ENCODE data around the gene CADPS. TPM values are rescaled to one million over a fixed set of nuclear protein-coding genes. Genes with fewer than 3 reads are reported as not detected.

The CADPS gene
- total RNA-seq, 4 donors from 2014 or later, result 0.09 to 4.4 (median 1.6) TPM; not detected in 1

DNA sequence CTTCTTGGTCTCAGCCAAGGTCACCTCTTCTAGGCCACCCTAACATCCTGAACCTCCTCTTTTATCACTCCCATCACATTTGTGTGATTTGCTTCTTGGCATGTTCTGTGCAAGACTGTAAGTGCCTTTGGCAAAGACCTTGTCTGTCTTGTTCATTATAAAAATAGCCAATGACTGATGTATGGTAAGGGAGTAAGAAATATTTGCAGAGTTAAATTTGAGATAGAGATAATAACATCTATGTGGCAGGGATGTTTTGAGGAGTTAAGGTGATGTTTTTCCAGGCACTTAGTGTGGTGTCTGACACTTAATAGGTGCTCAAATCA, 202.3 kb downstream of the CADPS start:
- no peak for DNase-seq (ENCODE audit: low spot score)
- TF ChIP-seq, protein P1, sequence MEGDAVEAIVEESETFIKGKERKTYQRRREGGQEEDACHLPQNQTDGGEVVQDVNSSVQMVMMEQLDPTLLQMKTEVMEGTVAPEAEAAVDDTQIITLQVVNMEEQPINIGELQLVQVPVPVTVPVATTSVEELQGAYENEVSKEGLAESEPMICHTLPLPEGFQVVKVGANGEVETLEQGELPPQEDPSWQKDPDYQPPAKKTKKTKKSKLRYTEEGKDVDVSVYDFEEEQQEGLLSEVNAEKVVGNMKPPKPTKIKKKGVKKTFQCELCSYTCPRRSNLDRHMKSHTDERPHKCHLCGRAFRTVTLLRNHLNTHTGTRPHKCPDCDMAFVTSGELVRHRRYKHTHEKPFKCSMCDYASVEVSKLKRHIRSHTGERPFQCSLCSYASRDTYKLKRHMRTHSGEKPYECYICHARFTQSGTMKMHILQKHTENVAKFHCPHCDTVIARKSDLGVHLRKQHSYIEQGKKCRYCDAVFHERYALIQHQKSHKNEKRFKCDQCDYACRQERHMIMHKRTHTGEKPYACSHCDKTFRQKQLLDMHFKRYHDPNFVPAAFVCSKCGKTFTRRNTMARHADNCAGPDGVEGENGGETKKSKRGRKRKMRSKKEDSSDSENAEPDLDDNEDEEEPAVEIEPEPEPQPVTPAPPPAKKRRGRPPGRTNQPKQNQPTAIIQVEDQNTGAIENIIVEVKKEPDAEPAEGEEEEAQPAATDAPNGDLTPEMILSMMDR (IDR thresholded peaks at IDR 0.05), result no peak
- no peak for ATAC-seq (ENCODE audit: low FRiP score)

DNA sequence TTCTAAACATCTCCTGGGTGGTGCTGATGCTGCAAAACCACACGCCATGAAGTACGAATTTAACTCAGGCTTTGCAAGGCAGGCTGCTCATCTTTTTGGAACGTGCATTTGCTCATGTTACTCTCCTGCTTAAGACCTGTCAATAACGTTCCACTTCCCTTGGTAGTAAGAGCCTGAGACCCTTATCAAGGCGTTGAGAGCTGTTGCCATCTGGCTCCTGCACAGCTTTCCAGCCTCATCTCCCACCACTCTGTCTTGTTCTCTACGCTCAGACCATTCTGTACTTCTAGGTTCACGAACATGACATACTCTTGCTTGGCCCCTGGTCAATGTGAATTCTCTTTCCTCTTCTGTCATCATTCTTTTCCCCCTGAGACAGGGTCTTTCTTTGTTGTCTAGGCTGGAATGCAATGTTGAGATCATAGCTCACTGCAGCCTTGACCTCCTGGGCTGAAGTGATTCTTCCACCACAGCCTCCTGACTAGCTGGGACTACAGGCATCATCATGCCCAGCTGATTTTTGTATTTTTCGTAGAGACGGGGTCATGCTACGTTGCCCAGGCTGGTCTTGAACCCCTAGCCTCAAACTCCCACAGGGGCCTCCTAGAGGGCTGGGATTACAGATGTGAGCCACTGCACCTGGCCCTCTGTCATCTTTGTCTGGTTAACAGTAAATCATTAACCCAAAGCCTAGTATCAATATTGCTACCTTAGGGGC, 202.8 kb downstream of the CADPS start:
- no peak for DNase-seq (ENCODE audit: low spot score)
- TF ChIP-seq, protein P1 (IDR thresholded peaks at IDR 0.05), result no peak
- no peak for ATAC-seq (ENCODE audit: low FRiP score)

DNA sequence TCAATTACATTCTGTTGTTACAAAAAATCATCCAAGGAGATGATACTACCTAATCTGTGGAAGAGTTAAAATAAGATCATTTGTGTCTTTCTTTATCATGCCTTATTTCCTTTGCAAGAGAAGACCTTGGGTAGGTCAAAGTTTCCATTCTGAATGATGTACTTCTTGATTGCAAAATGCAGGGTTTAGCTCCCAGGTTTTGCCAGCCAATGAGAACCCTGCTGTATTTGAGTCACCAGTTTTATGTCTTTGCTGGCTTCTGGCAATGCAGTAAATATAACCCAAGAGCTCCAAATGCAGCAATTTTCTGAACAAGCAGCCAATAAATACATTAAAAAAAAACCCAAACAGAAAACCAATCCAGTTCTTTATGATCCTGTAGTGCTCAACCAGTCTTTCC, 204.9 kb downstream of the CADPS start:
- TF ChIP-seq, protein P1 (IDR thresholded peaks at IDR 0.05), result no peak
- DNase-seq (ENCODE audit: low spot score), result no peak
- no peak for ATAC-seq (ENCODE audit: low FRiP score)

DNA sequence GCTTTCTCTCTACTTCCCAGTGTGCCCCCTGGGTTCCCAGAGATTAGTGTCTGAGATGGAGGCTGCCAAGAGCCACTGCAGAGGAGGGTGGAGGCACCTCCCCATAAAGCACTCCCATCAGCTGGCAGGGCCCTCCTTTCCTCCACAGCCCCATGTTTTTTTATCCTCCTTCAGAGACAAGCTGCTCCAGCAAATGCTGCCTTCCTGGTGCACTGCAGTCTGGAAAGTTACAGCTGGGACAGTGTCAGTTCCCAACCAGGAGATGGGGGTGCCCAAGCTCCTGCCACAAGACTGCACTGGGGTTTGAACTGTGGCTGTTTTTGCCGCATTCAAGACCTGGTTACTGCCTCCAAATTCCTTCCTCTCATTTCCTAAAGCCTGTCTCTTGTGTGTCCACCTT, 206.1 kb downstream of the CADPS start:
- no peak for ATAC-seq (ENCODE audit: low FRiP score)
- TF ChIP-seq, protein P1 (IDR thresholded peaks at IDR 0.05), result no peak
- no peak for DNase-seq (ENCODE audit: low spot score)

DNA sequence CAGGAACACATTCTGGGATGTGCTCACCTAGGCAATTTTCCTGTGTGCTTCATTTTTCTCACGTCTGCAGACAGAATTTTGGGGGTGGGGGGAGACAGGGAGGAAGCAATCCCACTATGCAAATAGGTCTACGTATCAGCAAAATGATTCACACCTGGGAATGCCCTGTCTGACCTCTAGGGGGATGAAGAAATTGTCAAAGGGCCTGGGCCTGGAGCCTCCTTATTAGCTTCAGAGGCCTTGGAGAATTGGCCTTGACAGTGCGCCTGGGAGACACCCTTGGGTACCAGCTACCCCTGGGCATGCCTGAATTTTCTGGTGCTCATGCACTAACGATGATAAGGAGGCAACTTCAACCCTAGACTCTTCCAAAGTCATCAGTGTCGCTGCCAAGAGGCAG, 207.5 kb downstream of the CADPS start:
- TF ChIP-seq, protein P1 (IDR thresholded peaks at IDR 0.05), result no peak
- ATAC-seq (ENCODE audit: low FRiP score), result no peak
- no peak for DNase-seq (ENCODE audit: low spot score)

DNA sequence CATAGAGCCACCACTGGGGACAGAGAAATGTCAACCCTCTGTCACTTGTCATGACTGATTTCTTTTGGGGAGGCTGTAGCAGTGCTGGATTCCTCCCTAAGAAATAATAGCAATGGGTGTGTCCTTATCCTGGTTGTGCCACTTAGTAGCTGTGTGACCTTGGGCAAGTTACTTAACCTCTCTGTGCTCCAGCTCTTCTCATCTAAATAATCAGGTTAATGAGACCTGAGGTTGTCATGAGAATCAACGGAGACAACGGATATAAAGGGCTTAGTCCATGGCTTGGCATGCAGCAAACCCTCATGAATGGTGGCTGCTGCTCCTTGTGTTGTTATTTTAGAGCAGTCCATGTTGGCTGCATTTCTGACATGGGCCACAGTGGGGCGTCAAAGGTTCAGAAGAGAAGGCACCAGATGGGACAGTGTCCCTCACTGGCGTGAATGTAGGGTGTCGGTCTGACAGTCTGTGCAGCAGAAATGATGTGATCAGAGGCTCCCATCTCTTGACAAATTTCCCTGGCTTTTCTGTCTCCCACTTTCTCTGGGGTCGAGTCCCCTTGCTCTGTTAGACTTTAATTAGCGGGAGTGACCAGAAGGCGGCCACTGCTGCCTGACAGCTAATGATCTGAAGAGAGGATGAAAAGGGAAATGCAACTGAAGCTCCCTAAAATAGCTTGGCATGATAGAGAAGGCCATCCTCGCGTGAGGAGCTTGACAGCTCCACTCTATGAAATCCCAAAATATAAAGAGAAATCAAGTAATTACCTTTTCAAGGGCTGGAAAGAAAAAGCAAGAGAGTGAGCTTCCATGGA, 209.4 kb downstream of the CADPS start:
- ATAC-seq (ENCODE audit: low FRiP score) (no peak), DNase-seq (ENCODE audit: low spot score) (no peak)
- TF ChIP-seq, protein P1 (IDR thresholded peaks at IDR 0.05), result peak in 1 of 3 donors; percentile 12

DNA sequence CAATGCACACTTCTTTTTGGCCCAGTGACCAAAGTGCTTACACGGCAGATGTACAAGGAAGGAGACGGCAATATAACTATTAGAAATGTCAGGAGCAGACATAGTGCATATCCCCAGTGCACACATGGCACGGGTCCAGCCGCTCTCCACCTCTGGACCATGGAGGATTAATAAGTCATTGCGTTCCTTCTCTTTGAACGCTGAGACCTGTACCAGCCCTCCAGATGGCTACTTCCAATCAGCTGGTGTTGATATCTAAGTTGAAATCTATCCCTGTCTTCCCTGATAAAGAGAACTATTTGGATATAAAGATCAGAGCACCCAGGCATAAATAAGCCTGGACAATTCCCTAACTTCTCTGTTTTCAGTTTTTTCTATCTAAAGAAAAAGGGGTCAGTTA, 212.5 kb downstream of the CADPS start:
- TF ChIP-seq, protein P1 (IDR thresholded peaks at IDR 0.05), result no peak
- no peak for DNase-seq (ENCODE audit: low spot score)
- ATAC-seq (ENCODE audit: low FRiP score), result no peak

Measured in omental fat pad (tissue), 4 donors.